ENCODE measurements around the gene DNMT3A.

DNA sequence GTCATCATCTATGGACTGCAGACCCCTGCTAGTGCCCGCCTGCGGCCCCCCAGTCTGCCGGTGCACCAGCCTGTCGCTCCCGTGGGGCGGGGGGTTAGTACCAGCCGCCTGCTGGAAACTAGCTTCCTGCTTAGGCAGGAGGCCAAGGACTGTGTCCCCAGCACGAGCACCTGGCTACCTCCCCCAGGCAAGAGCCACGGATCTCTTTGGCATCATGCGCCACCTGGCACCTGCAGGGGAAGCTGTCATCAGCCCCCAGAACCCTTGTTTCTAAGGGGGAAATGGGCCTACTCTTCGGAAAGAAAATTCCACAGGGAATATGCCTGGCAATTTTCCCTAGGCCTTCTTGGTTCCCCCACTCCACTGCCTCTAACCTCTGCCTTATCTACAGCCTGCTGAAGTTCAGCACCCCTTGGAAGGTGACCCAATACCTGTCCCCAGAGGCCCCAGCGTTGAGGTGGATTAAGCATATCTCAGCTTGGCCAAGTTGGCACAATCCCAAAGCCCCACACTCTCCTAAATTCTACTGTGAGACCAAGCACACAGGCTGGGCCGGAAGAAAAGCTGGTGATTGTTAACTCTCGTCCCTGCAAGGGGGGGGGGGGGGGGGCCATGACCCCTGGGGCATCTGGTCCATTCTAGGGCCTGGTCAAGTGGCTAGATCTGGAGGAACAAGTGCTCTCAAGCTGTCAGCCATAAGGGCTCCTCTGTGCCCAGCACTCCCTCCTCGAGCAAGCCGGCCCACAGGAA lies 111.4 kb downstream of the DNMT3A start:
- TF ChIP-seq POLR2A (IDR thresholded peaks at IDR 0.05) (no peak), POLR2AphosphoS5 (IDR thresholded peaks at IDR 0.05) (no peak)

All from stomach (tissue), 4 donors.